GM19372 (cell line): ENCODE results near the gene WWC2.
A peak's percentile ranks its signal among the peaks of the same experiment; 100 is the strongest.

Experiments
- ATAC-seq: cut with Tn5 transposase; IDR thresholded peaks from one replicate; pipeline ENCODE4 v1.9.1; 2021; ENCODE audit warnings: mild to moderate bottlenecking, low read depth, moderate library complexity; ENCODE audit not compliant: unreplicated experiment

Gene WWC2

DNA sequence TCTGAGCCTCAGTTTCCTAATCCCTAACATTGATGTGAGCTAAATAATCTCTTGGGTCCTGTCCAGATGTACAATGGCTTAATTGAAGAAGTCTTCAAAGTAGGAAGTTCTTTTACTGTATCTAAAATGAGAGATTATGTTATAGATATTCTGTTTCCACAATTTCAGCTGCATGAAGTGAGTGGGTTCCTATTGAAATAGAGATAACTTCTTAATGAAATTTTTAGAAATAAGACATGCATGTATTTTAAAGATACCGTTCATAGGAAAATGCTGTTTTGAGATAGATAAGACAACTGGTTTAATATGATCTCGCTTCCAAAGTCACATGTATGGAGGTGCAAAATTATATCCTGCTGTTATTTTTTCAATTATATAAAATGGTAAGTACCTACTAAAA, 149.1 kb downstream of the WWC2 start:
- no peak for ATAC-seq

DNA sequence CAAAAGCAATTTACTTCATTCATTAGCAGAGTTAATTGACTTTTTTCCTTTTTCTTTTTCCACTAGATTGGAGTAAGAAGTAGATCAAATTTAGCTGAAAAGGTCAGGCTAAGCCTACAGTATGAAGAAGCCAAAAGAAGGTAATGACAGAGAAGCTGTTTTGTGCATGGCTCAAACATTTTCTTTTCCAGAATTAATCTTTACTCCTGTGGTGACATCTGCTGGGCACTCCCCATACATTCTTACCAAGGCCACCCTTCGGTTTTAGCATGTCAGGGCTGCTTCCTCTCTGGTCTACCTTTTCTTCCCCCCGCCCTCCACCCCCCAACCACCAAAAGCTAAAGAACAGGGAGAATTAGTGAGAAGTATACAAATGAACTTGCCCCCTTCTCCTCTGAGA, 150.8 kb downstream of the WWC2 start:
- no peak for ATAC-seq

DNA sequence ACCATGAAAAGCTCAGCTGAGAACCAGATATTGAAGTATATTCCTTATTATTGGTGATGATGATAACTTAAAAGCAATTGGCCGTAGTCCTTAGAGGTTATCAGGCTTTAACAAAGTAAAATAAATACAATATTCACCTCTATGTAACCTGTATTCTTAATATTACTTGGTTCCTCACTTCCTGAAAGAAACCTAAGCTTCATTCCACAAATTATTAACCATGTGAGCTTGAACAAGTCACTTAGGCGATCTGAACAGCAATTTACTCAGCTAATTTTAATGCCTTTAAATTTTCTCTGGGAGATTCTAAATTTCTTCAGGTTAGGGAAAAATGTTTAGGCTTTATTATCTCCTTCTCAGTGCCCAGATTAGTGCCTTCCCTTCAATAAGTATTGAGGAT, 151.8 kb downstream of the WWC2 start:
- ATAC-seq = no peak

DNA sequence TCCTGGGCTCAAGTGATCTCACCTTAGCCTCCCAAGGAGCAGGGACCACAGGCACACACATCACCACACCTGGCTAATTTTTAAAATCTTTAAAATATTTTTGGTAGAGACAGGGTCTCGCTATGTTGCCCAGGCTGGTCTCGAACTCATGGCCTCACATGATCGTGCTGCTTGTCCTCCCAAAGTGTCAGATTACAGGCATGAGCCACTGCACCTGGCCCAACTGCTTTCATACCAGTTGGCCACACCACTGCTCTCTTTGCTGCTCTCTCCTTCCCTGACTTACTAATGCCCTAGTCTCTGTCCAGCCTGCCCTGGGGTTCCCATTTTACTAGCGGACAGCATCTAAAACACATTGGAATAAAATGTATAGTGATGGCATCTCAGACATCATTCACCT, 153.9 kb downstream of the WWC2 start:
- ATAC-seq = no peak

DNA sequence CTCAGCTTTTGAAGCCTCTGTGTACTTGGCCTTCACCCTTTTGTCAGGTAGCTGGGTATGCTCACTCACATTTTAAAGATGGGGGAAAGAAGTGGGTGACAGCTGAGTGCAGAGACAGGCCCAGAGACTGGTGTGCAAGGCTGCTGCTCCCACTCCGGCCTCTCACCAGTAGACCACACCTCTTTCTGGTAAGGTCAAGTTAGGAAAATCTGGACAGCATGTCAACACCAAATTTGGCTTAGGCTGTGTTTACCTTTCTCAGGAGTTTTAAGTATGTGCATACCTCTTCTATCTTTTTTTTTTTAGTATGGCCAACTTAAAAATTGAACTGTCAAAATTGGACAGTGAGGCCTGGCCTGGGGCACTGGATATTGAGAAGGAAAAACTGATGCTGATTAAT, 154.4 kb downstream of the WWC2 start:
- no peak for ATAC-seq

DNA sequence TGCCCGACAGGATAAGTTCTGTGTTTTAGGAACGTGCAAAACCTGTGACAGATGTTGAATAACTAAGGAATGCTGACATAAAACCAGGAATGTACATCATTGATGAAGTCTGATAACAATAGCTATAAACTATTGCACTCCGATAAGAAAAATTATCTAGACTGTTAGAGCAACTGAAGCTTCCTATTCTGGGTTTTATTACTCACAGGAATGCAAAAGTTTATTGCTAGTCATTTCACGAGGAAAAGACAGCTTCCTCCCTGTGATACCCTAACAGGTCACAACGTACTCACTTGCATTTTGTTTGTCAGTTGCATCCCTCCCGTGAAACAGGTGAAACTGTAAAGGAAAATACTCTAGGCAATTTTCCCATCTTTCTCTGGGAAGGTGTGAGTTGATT, 155.1 kb downstream of the WWC2 start:
- no peak for ATAC-seq

DNA sequence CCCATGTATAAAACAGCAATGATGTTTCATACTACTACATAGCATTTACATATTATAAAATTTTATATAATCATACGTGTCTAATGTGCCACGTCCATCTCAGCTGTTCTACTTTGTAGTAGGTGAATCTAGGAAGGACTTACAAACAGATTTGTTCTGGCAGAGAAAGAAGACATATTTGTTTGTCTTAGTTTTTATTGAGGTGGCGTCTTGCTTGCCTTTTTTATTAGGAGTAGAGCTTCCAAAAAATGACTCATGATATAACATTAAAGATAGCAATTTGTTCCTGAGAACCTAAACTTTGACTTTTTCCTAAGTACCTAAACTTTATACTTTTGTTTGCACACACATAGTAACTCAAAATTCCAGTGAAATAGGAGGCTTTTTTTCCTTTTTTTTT, 156.4 kb downstream of the WWC2 start:
- ATAC-seq = no peak

DNA sequence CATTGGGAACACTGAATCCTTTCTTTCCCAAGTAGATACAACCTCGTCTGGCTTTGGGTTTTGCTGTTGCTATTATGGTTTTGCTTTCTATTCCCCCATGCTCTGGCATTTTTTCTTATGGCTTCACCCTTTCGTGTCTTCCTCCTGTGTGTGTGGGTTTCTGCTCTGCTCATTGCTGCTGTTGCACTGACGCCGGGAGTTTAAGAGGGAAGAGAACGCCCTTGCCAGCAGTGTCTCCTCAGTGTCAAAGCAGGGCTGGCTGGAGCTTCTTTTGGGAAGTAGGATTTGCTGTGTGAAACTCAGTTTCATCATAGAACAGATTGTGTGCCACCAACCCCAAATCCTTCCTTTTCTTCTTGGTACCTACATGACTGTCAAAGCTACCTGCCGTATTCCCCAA, 157.3 kb downstream of the WWC2 start:
- no peak for ATAC-seq

DNA sequence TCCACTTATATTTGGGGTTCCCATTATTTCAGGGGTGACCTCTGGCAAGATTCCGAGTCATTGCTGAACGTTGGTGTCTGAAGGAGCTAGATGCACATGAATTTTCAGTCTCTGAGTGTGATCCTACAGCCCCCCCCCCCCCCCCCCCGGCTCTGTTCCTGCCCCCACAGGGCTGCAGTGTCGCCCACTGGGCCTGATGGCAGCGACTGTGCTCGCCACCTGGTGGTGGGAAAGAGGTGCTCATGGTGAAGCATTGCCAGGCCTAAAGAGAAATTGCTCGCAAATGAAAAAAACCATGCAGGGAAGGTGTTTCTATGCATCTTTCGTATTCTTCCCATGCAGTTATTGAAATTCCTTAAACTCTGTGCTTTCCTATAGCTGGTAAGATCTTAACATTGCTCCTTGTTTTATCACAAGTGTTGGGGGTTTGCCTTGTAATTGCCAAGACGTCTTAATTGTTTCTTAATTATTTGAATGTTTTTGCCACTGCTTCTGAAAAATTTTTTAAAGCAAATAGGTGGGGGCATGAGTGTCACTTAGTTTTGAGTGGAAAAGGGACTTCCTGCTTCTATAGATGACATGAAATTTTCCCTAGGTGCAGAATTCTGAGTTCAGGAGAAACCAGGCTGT, 157.8 kb downstream of the WWC2 start:
- ATAC-seq = no peak

DNA sequence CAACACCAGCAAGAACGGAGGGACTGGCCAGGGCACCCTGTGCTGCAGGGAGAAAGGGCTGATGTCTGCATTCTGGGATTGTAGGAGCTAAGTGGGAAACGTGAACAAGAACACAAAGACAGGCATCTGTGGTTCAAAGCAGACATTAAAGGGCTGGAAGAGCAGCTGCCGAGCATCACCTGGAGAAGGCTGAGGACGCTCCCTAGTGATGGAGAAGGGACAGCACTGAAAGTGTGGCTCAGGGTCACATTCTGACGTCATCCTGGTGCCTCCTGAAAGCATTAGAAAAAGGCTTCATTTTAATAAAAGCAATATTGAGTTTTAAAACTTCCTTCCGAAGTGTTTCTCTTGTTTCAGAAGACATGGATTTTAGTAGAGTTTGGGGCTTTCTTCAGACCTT, 158.8 kb downstream of the WWC2 start:
- ATAC-seq = no peak

DNA sequence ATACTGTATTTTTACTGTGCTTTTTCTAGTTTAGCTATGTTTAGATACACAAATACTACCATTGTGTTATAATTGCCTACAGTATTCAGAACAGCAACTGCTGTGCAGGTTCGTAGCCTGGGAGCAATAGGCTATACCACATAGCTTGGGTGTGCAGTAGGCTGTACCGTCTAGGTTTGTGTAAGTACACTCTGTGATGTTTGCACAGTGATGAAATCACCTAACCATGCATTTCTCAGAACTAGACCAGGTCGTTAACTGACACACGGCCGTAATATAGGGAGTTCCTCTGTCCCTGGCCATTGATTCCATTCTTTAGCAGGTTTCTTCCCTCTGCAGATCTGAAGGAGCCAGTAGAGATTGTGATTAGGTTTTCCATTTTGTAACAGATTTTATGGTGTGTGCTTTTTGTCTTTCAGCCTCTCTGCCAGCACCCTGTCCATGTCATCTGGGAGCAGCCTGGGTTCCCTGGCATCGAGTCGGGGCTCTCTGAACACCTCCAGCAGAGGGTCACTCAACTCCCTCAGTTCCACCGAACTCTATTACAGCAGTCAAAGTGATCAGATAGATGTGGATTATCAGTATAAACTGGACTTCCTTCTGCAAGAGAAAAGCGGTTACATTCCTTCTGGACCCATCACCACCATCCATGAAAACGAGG, 161.6 kb downstream of the WWC2 start:
- ATAC-seq = no peak

DNA sequence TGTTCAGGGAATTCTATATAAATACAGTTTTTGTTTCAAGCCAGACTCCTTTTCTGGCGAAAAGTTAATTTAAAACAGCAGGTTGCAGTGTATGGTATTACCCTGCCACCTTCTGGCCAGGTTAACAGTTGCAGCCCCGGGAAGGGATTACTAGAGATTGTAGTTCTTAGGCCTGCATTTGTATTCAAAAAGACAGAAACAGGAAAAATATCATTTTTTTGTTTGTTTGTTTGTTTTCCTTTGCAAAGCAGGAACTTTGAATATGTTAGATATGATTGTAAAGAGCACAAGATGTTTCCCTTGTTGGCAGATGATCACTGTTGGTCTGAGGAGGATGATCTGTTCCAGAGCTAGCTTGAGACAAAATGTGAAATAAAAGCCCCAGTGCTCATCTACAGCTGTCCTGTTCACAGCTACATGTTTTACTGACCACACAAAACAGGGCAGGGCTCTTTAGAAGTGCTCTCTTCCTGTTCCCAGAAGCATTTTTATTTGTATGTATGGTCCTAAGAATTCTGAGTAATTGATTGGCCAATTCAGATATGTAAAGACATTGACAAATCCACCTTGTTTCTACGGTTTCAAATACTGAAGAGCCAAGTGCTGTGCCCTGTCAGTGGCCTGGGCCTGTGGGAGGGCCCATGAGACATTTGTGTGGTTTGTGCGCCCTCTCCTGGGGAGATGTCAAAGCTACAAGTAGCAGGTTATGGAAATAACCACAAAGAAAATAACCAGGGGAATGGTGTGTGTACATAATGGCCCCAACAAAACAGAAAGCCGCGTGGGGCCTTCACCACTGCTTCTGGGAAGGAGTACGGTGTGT, 163.1 kb downstream of the WWC2 start:
- ATAC-seq = peak; percentile 92

DNA sequence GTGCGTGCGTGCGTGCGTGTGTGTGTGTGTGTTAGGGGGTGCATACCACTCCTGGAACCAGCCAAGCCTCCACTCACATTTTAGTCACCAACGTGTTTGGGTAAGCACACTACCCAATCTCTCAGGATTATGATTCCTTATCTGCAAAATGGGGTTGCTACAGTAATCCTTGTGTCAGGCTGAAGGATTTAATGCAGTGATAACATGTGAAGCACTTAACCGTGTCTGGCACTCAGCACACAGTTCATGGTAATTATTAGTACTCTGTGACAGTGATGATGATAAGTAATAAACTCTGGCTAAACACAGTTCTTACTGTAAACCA, 163.7 kb downstream of the WWC2 start:
- ATAC-seq = no peak

DNA sequence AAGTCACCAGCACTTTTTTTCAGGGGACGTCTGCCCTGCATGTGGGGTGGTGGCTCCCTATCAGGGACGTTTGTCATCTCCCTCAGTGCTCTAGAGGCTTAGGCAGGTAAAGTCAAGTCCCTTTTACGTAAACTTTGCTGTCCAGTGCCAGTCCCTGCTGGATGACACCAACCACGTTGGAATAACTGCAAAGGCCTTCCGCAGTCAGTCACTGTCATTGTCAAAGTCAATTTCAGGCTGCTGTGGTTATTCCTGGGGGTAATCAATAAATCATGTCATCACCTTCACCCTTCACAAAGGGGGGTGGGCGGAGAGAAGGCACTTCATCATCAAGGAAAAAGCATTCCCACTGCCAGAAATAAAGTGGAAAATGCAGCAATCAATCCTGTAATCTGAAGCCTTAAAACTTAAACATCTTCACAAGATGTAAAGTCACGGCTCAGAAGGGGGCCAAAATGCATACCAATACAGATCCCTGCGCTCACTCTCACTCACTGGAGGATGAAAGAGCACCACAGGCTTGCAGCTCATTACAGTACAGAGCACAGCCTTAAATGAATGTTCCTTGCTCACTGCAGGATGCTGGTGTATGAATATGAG, 164.8 kb downstream of the WWC2 start:
- no peak for ATAC-seq

DNA sequence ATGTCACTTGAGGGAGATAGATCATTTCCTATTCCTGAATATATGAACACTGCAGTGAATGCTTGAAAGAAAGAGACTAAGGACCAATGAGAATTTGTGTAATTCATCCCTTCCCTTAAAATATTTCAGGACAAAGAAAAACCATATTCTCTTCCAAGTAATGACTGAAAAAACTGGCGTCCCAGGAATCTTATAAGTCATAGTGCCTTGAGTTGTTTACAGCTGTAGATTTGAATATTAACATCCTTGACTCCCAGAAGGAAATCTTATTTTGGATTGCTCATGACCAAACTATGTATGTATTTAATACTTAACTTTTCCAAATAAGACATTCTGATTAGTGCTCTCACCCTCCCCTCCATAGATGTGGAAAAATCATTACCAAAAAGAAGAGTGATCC, 165.6 kb downstream of the WWC2 start:
- ATAC-seq = no peak

DNA sequence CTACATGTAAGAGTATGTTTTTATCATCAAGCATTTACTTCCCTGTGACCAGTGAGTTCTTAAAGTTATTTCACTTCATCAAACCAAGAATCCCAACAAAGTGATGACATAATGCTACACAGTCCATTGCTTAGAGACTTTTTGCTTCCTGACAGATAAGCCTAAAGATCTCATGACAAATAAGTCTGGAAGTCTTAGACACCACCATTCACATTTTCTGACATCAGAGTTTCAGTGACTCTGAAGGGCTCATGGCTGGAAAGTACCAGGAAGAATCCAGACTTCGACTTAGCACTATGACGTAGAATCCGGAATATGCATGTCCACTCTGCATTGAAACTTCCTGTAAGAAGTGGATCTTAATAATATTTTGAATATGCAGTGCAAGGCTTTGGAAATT, 167.3 kb downstream of the WWC2 start:
- no peak for ATAC-seq

DNA sequence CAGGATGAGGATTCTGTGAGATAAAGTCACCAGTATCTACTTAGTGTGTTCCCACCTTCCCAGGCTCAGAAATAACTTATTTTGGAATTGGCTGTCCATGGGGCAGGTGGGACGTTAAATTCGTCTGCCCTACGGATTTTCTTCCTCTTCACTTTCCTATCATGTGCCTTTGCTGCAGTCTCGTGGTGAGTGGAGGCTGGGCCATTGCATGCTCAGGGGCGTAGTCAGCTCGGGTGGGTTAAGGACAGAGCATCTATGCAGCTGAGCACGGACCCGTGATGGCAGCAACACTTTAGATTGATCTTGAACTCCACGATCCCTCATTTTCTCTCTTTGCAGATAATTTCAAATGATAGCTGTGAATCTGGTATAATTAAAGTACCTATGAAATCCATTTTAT, 169.5 kb downstream of the WWC2 start:
- ATAC-seq = no peak

DNA sequence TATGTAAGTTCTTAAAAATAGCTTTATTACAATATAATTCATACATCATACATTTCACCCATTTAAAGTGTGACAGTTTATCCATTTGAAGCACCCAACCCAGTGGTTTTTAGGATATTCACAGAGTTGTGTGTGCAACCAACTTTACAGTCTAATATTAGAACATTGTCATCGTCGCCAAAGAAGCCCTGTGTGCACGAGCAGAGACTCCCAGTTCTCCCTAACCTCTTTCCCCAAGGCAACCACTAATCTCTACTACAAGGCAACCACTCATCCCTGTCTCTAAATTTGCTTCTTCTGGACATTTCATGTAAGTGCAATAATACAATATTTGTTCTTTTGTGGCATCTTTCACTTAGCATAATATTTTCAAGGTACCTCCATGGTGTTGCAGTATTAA, 173.3 kb downstream of the WWC2 start:
- no peak for ATAC-seq

DNA sequence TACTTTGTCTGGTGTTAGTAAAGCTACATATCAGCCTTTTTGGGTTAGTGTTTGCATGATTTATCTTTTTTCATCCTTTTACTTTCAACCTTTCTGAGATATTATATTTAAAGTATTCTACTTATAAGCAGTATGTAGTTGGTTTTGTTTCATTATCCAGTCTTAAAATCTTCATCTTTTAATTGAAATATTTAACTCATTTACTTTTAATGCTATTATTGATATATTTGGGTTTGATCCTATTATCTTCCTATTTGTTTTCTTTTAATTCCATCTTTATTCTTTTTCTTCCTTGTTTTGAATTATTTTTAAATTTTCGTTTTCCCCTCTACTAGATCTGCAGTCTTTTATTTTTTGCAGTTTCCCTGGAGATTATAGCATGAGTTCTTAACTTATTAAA, 177.0 kb downstream of the WWC2 start:
- ATAC-seq = no peak

DNA sequence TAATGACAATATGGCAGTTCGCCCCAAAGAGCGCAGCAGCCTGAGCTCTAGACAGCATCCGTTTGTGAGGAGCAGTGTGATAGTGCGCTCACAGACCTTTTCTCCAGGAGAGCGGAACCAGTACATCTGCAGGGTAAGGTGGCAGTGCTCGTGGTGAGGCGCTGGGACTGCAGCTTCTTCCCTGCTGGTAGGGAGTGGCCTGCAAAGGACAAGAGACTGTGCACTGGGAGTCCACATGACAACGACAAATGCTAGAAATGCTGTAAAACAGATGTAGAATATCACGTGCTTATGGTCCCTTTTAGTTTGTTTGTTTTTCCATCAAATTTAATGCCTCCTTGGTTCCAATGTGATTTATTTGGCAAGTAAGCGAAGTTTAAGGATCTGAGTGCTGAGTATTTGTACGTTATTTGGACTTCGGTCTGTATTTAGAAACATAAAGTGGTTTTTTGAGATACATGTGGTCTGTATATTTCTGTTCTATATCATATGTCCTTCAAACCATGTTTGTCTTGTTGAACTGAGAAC, 185.3 kb downstream of the WWC2 start:
- ATAC-seq = no peak

DNA sequence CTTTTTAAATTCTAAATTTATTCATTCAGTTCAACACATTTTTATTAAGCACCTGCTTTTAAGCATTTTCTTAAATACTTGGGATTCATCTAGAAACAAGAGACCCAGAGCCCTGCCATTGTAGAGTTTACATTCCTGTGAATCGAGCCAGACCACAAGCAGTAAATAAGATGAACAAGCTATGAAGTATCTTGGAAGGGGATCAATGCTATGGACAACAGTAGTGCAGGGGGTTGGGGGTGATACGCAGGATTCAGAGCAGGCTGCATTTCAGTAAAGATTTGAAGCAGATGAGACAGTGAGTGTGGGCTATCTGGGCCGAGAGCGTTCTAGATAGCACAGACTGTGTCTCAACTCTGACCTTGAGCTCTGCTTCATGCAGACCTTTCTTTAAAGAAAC, 185.9 kb downstream of the WWC2 start:
- ATAC-seq = no peak
